ENCODE results near the gene AMZ2. TPM values are rescaled to one million over a fixed set of nuclear protein-coding genes. Genes with fewer than 3 reads are reported as not detected.
A peak's percentile ranks its signal among the peaks of the same experiment; 100 is the strongest.
"Not testable (repeated sequence)": the region's sequence is repeated elsewhere in the genome, so short reads cannot be mapped to it uniquely, and the experiment has no call there.

Gene AMZ2
- polyA plus RNA-seq, 3 donors from 2014 or later = 146 to 193 (median 169) TPM

- DNase-seq = no peak
- peaks cover 0 to 10% (median 7%) of the 10 kb centered on the region in 3 donors for H3K36me3 Mint-ChIP-seq
- H3K27me3 Mint-ChIP-seq (ENCODE audit: low read depth in 3 of 3) = peaks cover 32 to 35% (median 34%) of the 10 kb centered on the region in 3 donors
- H3K27ac Mint-ChIP-seq = peak overlapping the region; percentile 97 to 100 (median 100)
- H3K4me1 Mint-ChIP-seq = peaks cover 50 to 70% of the 10 kb centered on the region in 2 donors
- H3K9me3 Mint-ChIP-seq = no peaks in the 10 kb centered on the region
- H3K4me3 Mint-ChIP-seq = peak overlapping the region; percentile 87 to 92 (median 91)
Measured at GRCh38 chr17:68246271-68247028, 1.4 kb upstream of the AMZ2 start.

GRCh38 chr17:68248199-68248825, 469 bp downstream of the AMZ2 start:
- H3K9me3 Mint-ChIP-seq = no peaks in the 10 kb centered on the region
- H3K4me3 Mint-ChIP-seq = peak overlapping the region; percentile 87 to 92 (median 91)
- no peak for DNase-seq
- peak overlapping the region; percentile 97 to 100 (median 100) for H3K27ac Mint-ChIP-seq
- H3K27me3 Mint-ChIP-seq (ENCODE audit: low read depth in 3 of 3) = peaks cover 32 to 41% (median 35%) of the 10 kb centered on the region in 3 donors
- peaks cover 3 to 17% (median 10%) of the 10 kb centered on the region in 3 donors for H3K36me3 Mint-ChIP-seq
- H3K4me1 Mint-ChIP-seq = peaks cover 62 to 82% of the 10 kb centered on the region in 2 donors

- H3K27ac Mint-ChIP-seq = peak overlapping the region; percentile 97 to 100 (median 100)
- H3K36me3 Mint-ChIP-seq = peaks cover 3 to 17% (median 10%) of the 10 kb centered on the region in 3 donors
- peaks cover 32 to 46% (median 33%) of the 10 kb centered on the region in 3 donors for H3K27me3 Mint-ChIP-seq (ENCODE audit: low read depth in 3 of 3)
- peak in 1 of 3 donors; percentile 35 for DNase-seq
- H3K4me3 Mint-ChIP-seq = peak overlapping the region; percentile 87 to 92 (median 91)
- peaks cover 65 to 82% of the 10 kb centered on the region in 2 donors for H3K4me1 Mint-ChIP-seq
- no peaks in the 10 kb centered on the region for H3K9me3 Mint-ChIP-seq
Measured at GRCh38 chr17:68248891-68249290, 1.0 kb downstream of the AMZ2 start.

GRCh38 chr17:68249354-68249765, 1.5 kb downstream of the AMZ2 start:
- Mint-ChIP-seq H3K4me3 (peak overlapping the region; percentile 87 to 92 (median 91)), H3K4me1 (peaks cover 70 to 82% of the 10 kb centered on the region in 2 donors), H3K27me3 (ENCODE audit: low read depth in 3 of 3) (peaks cover 32 to 46% (median 33%) of the 10 kb centered on the region in 3 donors), H3K36me3 (peaks cover 3 to 17% (median 10%) of the 10 kb centered on the region in 3 donors), H3K27ac (peak overlapping the region; percentile 97 to 100 (median 100)), H3K9me3 (no peaks in the 10 kb centered on the region)
- DNase-seq = peak; percentile 55 to 64 (median 59)

GRCh38 chr17:68253426-68253825, 5.6 kb downstream of the AMZ2 start:
- H3K27ac Mint-ChIP-seq = peak overlapping the region; percentile 93 to 100 (median 98)
- H3K4me1 Mint-ChIP-seq = peaks cover 89 to 98% of the 10 kb centered on the region in 2 donors
- not testable (repeated sequence) for H3K9me3 Mint-ChIP-seq
- H3K36me3 Mint-ChIP-seq = peaks cover 3 to 23% (median 3%) of the 10 kb centered on the region in 3 donors
- peaks cover 14 to 31% (median 16%) of the 10 kb centered on the region in 3 donors for H3K27me3 Mint-ChIP-seq (ENCODE audit: low read depth in 3 of 3)
- H3K4me3 Mint-ChIP-seq = peak overlapping the region; percentile 61 to 79 (median 77)
- DNase-seq = peak; percentile 76 to 81 (median 79)

- Mint-ChIP-seq H3K4me1 (peaks cover 85 to 98% of the 10 kb centered on the region in 2 donors), H3K9me3 (no peaks in the 10 kb centered on the region), H3K4me3 (peak overlapping the region; percentile 61 to 79 (median 70)), H3K27ac (peak overlapping the region; percentile 93 to 100 (median 98)), H3K36me3 (peaks cover 3 to 18% (median 3%) of the 10 kb centered on the region in 3 donors), H3K27me3 (ENCODE audit: low read depth in 3 of 3) (peaks cover 0 to 29% (median 7%) of the 10 kb centered on the region in 3 donors)
- no peak for DNase-seq
Measured at GRCh38 chr17:68255151-68255550, 7.3 kb downstream of the AMZ2 start.

GRCh38 chr17:68255731-68256538, 8.1 kb downstream of the AMZ2 start:
- Mint-ChIP-seq H3K4me1 (peaks cover 88 to 98% of the 10 kb centered on the region in 2 donors), H3K9me3 (no peaks in the 10 kb centered on the region), H3K27ac (peak overlapping the region; percentile 93 to 100 (median 98)), H3K27me3 (ENCODE audit: low read depth in 3 of 3) (peaks cover 0 to 29% (median 7%) of the 10 kb centered on the region in 3 donors), H3K4me3 (peak overlapping the region; percentile 61 to 79 (median 70)), H3K36me3 (peaks cover 3 to 13% (median 3%) of the 10 kb centered on the region in 3 donors)
- DNase-seq = peak; percentile 70 to 73 (median 72)

GRCh38 chr17:68256701-68257100, 8.9 kb downstream of the AMZ2 start:
- Mint-ChIP-seq H3K4me1 (peaks cover 93 to 100% of the 10 kb centered on the region in 2 donors), H3K27ac (peak overlapping the region; percentile 93 to 100 (median 98))
- DNase-seq = not testable (repeated sequence)

GRCh38 chr17:68257934-68258333, 10.1 kb downstream of the AMZ2 start:
- Mint-ChIP-seq H3K36me3 (peaks cover 3 to 9% (median 4%) of the 10 kb centered on the region in 3 donors), H3K27me3 (ENCODE audit: low read depth in 3 of 3) (peaks cover 0 to 25% (median 7%) of the 10 kb centered on the region in 3 donors), H3K4me3 (peak overlapping the region; percentile 42 to 77 (median 64)), H3K4me1 (peaks cover 88 to 95% of the 10 kb centered on the region in 2 donors), H3K27ac (peak overlapping the region; percentile 93 to 100 (median 98)), H3K9me3 (no peaks in the 10 kb centered on the region)
- DNase-seq = no peak

More at GRCh38 chr17:68256701-68257100, 8.9 kb downstream of the AMZ2 start:
- H3K9me3 Mint-ChIP-seq = not testable (repeated sequence)
- peaks cover 0 to 29% (median 7%) of the 10 kb centered on the region in 3 donors for H3K27me3 Mint-ChIP-seq (ENCODE audit: low read depth in 3 of 3)
- peak overlapping the region; percentile 59 to 79 (median 70) for H3K4me3 Mint-ChIP-seq
- H3K36me3 Mint-ChIP-seq = peaks cover 3 to 11% (median 3%) of the 10 kb centered on the region in 3 donors

GRCh38 chr17:68258890-68259647, 11.2 kb downstream of the AMZ2 start:
- not testable (repeated sequence) for H3K9me3 Mint-ChIP-seq, H3K36me3 Mint-ChIP-seq
- DNase-seq = peak; percentile 86 to 92 (median 90)
- Mint-ChIP-seq H3K27me3 (ENCODE audit: low read depth in 3 of 3) (peaks cover 0 to 16% (median 7%) of the 10 kb centered on the region in 3 donors), H3K27ac (peak overlapping the region; percentile 93 to 100 (median 98)), H3K4me3 (peak overlapping the region; percentile 75 to 84 (median 81)), H3K4me1 (peaks cover 85 to 89% of the 10 kb centered on the region in 2 donors)

- peaks cover 0 to 16% (median 7%) of the 10 kb centered on the region in 3 donors for H3K27me3 Mint-ChIP-seq (ENCODE audit: low read depth in 3 of 3)
- H3K4me1 Mint-ChIP-seq = peaks cover 81 to 84% of the 10 kb centered on the region in 2 donors
- H3K36me3 Mint-ChIP-seq, H3K9me3 Mint-ChIP-seq, DNase-seq: not testable (repeated sequence)
- H3K4me3 Mint-ChIP-seq = peak overlapping the region in 4 of 5 donors; percentile 69 to 84 (median 78)
- peak overlapping the region; percentile 93 to 100 (median 98) for H3K27ac Mint-ChIP-seq
Measured at GRCh38 chr17:68259648-68259951, 11.8 kb downstream of the AMZ2 start.

GRCh38 chr17:68260051-68260762, 12.4 kb downstream of the AMZ2 start:
- H3K27me3 Mint-ChIP-seq (ENCODE audit: low read depth in 3 of 3) = peaks cover 0 to 16% (median 6%) of the 10 kb centered on the region in 3 donors
- peaks cover 79 to 80% of the 10 kb centered on the region in 2 donors for H3K4me1 Mint-ChIP-seq
- peak overlapping the region; percentile 93 to 100 (median 98) for H3K27ac Mint-ChIP-seq
- H3K9me3 Mint-ChIP-seq = no peaks in the 10 kb centered on the region
- peak overlapping the region in 3 of 5 donors; percentile 11 to 84 (median 33) for H3K4me3 Mint-ChIP-seq
- peaks cover 0 to 6% (median 4%) of the 10 kb centered on the region in 3 donors for H3K36me3 Mint-ChIP-seq
- DNase-seq = no peak
